ENCODE results near the gene LDHB.
"Not testable (repeated sequence)": the region's sequence is repeated elsewhere in the genome, so short reads cannot be mapped to it uniquely, and the experiment has no call there.

The LDHB gene

GRCh38 chr12:21606175-21606574 lies 51.5 kb downstream of the LDHB start:
- no peak for DNase-seq

DNA sequence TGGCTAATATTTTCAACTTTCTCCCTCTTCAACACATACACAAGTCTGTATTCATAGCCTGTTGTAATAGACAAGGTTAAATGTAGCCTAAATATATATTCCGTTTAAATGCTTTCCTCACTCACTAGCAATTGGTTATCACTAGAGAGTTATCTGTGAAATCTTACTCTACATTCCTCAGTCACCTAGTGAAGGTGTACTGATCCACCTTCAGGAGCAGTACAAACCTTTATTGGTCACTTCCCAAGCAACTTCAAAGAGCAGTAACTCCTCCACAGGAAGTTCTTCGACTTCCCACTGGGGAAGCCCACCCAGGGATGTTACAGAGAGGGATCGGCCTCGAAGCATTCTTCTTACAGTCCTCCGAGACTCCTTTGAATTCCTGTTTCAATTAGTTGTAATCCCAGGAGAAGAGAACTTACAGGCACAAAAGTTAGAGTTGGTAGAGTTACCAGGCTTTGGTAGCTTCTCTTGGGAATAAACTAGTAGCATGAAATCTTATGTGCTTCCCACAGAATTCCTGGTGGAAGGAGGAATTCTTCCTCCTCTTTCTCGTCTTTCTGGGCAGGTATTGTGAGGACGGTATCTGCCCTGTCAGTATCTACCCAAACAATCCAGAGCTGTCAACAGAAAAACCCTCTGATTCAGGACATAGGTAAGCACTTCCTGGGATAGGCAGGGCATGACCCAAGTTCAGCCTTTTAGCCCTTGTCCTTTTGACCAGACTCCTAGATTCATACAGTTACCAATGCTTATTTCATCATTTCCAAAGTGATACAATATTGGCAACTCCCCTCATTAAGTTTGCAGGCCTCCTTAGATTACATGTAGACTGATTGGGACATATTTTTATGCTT lies 53.2 kb downstream of the LDHB start, which contains the start of gene GYS2:
GYS2 (minus strand) TSS at position 603 of the 857 bp plus-strand sequence; CDS start at position 348, 255 bp downstream.
- no peak for DNase-seq

DNA sequence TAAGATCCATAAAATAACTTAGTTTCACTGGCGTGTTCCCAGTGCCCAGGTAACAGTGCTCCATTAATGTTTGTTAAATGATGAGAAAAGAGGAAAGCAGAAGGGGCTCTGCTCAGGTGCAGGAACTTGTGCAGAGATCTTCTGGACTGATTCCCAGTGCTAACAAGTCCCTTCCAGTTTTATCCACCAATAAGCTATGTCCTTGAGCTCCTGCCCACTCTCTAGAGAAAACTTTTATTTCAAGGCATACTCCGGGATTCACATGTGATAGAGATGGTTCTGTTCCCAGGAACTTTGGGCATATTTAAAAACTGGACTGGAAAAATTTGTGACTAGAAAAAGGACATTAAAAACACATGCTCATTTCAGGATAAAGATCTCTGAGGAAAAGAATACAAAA lies 54.9 kb downstream of the LDHB start:
- DNase-seq, result no peak

GRCh38 chr12:21600196-21600595 lies 57.4 kb downstream of the LDHB start:
- DNase-seq, result no peak

DNA sequence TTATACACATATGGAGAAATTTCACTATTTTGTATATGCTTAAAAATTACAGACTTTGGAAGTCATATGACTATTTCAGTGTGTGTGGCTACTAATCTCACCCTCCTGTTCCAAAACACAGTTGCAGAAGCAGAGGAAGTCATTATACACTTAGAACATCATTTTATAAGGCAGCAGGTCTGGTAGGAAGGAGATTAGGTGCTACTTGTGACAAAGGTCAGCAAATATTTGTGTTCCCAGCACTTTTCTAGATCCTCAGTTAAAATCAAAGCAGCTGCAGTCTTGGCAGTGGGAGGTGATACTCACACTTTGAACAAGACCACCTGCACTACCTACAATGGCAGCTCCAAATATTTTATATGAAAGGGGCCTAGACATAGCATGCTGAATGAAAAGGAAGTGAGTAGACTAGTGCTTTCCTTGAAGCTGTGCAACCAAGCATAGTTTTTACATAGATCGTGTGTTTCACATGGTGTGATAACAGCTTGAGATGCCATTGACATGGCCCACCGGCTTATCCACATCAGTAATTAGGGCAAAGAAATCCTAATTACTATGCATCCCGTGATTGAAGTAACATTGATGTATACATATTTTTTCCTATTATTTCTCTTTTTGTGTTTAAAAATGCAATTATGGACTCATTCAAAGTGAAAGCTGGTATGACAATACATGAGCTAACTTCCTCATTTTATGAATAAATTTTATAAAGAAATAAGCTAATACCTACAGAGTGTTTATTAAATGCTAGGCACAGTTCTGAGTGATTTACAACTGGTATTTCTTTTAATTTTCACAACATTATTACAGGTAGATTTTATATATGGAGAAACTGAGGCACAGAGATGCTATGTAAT lies 58.3 kb downstream of the LDHB start:
- no peak for DNase-seq

- no peak for DNase-seq
These were observed 59.0 kb downstream of the LDHB start for GRCh38 chr12:21598651-21599050.

- DNase-seq, result not testable (repeated sequence)
These were observed 62.3 kb downstream of the LDHB start for GRCh38 chr12:21595356-21595755.

GRCh38 chr12:21585485-21585884 lies 72.2 kb downstream of the LDHB start:
- no peak for DNase-seq

Measured in T-helper 9 cell (primary cell).